SHP77 treated with DMSO at 0.1 percent for 48 hours (cell line): ENCODE data around the gene RNF144B.

ENCODE experiments used
- DNase-seq: peaks from one replicate; lab custom pipeline; 2025; lab: John Stamatoyannopoulos, UW

The RNF144B gene

DNA sequence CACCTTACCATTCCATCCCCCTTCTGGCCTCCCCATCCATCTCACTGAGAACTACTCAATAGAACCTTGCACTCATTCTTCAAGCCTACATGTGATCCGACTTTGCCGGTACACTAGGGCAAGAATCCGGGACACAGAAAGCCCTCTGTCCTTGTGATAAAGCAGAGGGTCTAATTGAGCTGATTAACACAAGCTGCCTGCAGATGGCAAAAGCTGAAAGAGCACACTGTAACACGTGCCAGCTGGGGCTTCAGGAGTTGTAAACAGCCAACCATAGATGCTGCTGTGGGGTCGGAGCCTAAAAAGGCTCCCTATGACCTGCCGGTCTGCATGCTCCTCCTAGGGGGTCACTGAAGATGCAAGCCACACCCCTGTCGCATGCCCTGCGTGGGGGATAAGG lies 124.1 kb downstream of the RNF144B start:
- DNase-seq = no peak

GRCh38 chr6:18513253-18513798 lies 126.2 kb downstream of the RNF144B start:
- no peak for DNase-seq

DNA sequence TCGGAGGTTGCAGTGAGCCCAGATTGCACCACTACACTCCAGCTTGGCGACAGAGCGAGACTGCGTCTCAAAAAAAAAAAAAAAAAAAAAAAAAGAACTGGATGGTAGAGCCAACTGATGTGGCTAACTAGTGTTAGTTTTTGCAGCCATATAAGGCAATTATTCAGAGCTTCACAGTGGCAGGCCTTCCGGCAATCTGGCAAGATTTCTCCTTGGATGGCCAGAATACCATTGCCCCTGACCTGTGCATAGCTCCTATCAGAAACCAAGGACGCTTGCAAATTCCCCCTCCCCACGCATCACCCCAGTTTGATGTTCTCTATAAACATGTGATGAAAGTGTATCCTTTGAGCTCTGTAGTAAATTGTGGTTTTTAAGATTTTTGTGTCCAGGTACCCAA lies 127.0 kb downstream of the RNF144B start:
- no peak for DNase-seq

DNA sequence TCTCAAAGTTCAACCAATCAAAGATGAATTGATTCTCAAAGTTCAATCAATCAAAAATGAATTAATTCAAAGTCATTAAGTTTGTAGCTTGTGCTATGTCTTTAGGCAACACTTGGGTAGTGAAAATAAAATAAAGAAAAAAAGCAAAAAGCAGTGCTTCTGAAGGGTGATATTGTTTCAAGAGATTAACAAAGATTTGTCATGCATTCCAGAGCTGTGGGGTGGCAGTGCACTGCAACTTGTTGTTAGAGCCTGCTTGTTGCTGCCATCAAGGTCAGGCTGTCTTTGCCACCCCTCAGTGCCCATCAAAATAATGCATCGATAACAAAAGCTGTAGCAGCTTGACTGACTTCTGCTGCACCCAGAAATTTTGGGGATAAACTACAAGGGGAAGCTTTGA lies 128.6 kb downstream of the RNF144B start:
- no peak for DNase-seq
